ENCODE results near the gene EGR2. TPM values are rescaled to one million over a fixed set of nuclear protein-coding genes. Genes with fewer than 3 reads are reported as not detected.

EGR2 gene
- total and polyA plus RNA-seq, 10 donors = 0.94 to 16.8 (median 3.2) TPM

DNA sequence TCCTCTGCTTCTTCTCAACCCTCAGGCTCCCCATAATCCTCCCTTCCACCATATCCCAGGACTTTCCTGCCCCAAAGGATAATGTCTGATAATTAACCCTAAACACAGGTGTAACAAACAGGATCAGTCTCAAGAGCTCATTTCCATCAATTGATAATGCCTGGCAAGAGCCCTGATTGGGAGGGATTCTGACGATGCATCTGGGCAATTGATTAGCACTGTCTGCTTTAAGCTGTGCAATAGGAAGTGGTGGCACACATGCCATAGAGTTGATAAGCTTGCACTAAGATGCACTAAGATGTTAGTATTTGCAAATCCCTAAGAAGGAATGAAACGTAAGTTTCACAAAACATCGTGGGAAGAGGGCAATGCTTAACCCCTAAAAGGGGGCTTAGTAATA is 27.4 kb upstream of the EGR2 start:
- no peak for TF ChIP-seq POLR2AphosphoS5 (IDR thresholded peaks at IDR 0.05)
- TF ChIP-seq POLR2A (IDR thresholded peaks at IDR 0.05) = no peak
- TF ChIP-seq, protein P1, sequence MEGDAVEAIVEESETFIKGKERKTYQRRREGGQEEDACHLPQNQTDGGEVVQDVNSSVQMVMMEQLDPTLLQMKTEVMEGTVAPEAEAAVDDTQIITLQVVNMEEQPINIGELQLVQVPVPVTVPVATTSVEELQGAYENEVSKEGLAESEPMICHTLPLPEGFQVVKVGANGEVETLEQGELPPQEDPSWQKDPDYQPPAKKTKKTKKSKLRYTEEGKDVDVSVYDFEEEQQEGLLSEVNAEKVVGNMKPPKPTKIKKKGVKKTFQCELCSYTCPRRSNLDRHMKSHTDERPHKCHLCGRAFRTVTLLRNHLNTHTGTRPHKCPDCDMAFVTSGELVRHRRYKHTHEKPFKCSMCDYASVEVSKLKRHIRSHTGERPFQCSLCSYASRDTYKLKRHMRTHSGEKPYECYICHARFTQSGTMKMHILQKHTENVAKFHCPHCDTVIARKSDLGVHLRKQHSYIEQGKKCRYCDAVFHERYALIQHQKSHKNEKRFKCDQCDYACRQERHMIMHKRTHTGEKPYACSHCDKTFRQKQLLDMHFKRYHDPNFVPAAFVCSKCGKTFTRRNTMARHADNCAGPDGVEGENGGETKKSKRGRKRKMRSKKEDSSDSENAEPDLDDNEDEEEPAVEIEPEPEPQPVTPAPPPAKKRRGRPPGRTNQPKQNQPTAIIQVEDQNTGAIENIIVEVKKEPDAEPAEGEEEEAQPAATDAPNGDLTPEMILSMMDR (IDR thresholded peaks at IDR 0.05 in 8 of 11, conservative IDR thresholded peaks at IDR 0.05 in 3 of 11) = no peak
- 41 to 73% (median 62%) methylated on average over 3 of the region's 3 CpGs for WGBS, 5 donors
- Histone ChIP-seq H3K36me3 (no peaks in the 10 kb centered on the region), H3K27ac (no peak overlapping the region), H3K27me3 (replicated peaks in 1 of 7) (no peaks in the 10 kb centered on the region), H3K9me3 (peaks cover 0 to 24% (median 18%) of the 10 kb centered on the region in 8 donors), H3K4me3 (no peak overlapping the region), H3K4me1 (no peaks in the 10 kb centered on the region)
- intact Hi-C loops (cut with DNase I; ENCODE audit: low total_unique reads) = no loop called here
- DNase-seq = no peak

DNA sequence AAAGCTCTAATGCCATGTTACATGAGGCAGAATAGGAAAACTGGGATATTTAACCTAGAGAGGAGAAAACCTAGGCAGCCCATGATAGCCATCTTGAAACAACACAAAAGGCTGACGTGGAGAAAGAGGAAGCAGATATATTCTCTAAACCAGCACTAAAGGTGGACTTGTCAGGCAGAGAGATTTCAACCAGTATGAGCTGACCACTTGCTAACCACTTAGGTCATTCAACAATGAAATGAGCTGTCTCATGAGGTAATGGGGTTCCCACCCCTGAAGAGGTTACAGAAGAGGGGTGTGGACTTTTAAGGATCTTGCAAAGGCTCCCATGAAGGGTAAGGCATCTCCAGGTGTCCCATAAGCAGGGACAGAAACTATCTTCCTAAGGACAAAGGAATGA is 26.8 kb upstream of the EGR2 start:
- peaks cover 0 to 18% (median 15%) of the 10 kb centered on the region in 8 donors for H3K9me3 ChIP-seq
- WGBS, 5 donors = 20 to 43% (median 35%) methylated on average over 1 of the region's 1 CpG
- H3K27me3 ChIP-seq (replicated peaks in 1 of 7) = no peaks in the 10 kb centered on the region
- H3K4me1 ChIP-seq = no peaks in the 10 kb centered on the region
- H3K4me3 ChIP-seq = no peak overlapping the region
- TF ChIP-seq POLR2AphosphoS5 (IDR thresholded peaks at IDR 0.05) = no peak
- TF ChIP-seq, protein P1 (IDR thresholded peaks at IDR 0.05 in 8 of 11, conservative IDR thresholded peaks at IDR 0.05 in 3 of 11) = no peak
- no peak for TF ChIP-seq POLR2A (IDR thresholded peaks at IDR 0.05)
- no peak overlapping the region for H3K27ac ChIP-seq
- H3K36me3 ChIP-seq = no peaks in the 10 kb centered on the region
- no peak for DNase-seq
- intact Hi-C loops (cut with DNase I; ENCODE audit: low total_unique reads) = no loop called here

DNA sequence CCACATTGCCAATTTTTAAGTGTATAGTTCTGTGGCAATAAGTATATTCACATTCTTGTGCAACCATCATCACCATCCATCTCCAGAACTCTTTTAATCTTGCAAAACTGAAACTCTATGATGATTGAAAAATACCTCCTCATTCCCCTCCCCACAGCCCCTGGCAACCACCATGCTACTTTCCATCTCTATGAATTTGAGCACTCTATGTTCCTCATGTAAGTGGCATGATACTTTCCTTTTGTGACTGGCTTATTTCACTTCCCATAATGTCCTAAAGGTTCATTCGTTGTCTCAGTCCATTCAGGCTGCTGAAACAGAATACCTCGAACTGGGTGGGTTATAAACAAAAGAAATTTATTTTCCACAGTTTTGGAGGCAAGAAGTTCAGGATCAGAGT is 23.4 kb upstream of the EGR2 start:
- TF ChIP-seq POLR2AphosphoS5 (IDR thresholded peaks at IDR 0.05) (no peak), POLR2A (IDR thresholded peaks at IDR 0.05) (no peak)
- TF ChIP-seq, protein P1 (IDR thresholded peaks at IDR 0.05 in 8 of 11, conservative IDR thresholded peaks at IDR 0.05 in 3 of 11) = no peak
- H3K4me3 ChIP-seq = no peak overlapping the region
- no peaks in the 10 kb centered on the region for H3K36me3 ChIP-seq
- no peak for DNase-seq
- no peak overlapping the region for H3K27ac ChIP-seq
- 65 to 80% (median 70%) methylated on average over 2 of the region's 2 CpGs for WGBS, 5 donors
- no peaks in the 10 kb centered on the region for H3K27me3 ChIP-seq (replicated peaks in 1 of 7)
- intact Hi-C loops (cut with DNase I; ENCODE audit: low total_unique reads) = no loop called here
- H3K4me1 ChIP-seq = no peaks in the 10 kb centered on the region
- no peaks in the 10 kb centered on the region for H3K9me3 ChIP-seq

DNA sequence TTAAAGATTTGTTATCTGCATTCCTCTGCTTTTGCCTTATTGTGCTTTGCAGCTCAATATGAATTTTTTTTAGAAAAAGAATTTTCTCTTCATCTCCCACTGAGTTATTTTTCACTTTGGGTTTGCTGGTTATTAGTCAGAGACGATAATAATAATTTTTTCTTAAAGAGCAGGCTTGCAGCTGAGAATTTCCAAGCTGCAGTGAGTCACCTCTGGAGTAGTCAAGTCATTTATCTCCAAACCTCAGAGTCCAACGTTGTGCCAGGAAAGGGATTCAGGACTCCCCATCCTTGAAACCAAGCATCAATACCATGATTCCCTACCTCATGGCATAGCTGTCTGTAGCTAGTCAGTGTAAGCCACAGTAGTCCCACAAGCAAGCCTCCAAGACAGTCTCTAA is 15.2 kb upstream of the EGR2 start:
- Histone ChIP-seq H3K4me1 (no peaks in the 10 kb centered on the region), H3K9me3 (no peaks in the 10 kb centered on the region), H3K27me3 (replicated peaks in 1 of 7) (no peaks in the 10 kb centered on the region), H3K36me3 (no peaks in the 10 kb centered on the region), H3K27ac (no peak overlapping the region), H3K4me3 (no peak overlapping the region)
- DNase-seq = no peak
- intact Hi-C loops (cut with DNase I; ENCODE audit: low total_unique reads) = no loop called here
- TF ChIP-seq, protein P1 (IDR thresholded peaks at IDR 0.05 in 8 of 11, conservative IDR thresholded peaks at IDR 0.05 in 3 of 11) = no peak
- TF ChIP-seq POLR2AphosphoS5 (IDR thresholded peaks at IDR 0.05) = no peak
- no peak for TF ChIP-seq POLR2A (IDR thresholded peaks at IDR 0.05)
- WGBS, 5 donors = 49 to 69% (median 56%) methylated on average over 2 of the region's 2 CpGs

Measured in spleen (tissue), 11 donors.